Neural progenitor cell (in vitro differentiated cells): ENCODE results near the gene SELENOS.

ENCODE experiments used
- CTCF ChIP-seq: fragments of 200-600 bp; sonication (generic); IDR thresholded peaks from 2 replicates; pipeline ENCODE4 v1.5.1; 2017; ENCODE audit warnings: antibody characterized with exemption, mild to moderate bottlenecking
- EZH2 ChIP-seq: fragments of 200-600 bp; sonication (generic); IDR thresholded peaks from 2 replicates; pipeline ENCODE4 v1.6.1; 2017; ENCODE audit warnings: antibody characterized with exemption, mild to moderate bottlenecking, moderate library complexity

- TF ChIP-seq CTCF = no peak
- TF ChIP-seq EZH2 = no peak
Observed at GRCh38 chr15:101307048-101307896, 30.0 kb upstream of the SELENOS start.
